CD4-positive, alpha-beta memory T cell (primary cell): ENCODE data around the gene THPO. TPM values are rescaled to one million over a fixed set of nuclear protein-coding genes. Genes with fewer than 3 reads are reported as not detected.

ENCODE experiments used
- CTCF ChIA-PET: fragments of 350-600 bp; sonication (Branson Sonifier 250); formaldehyde crosslinking; loops from one replicate; lab custom pipeline; 2021; ENCODE audit warnings: inconsistent platforms; ENCODE audit not compliant: partially characterized antibody; lab: Charles Lee
- POLR2A ChIA-PET: fragments of 350-600 bp; sonication (Branson Sonifier 250); formaldehyde crosslinking; loops from one replicate; lab custom pipeline; 2021; ENCODE audit not compliant: partially characterized antibody; lab: Charles Lee
- DNase-seq, 5 donors: peaks; one replicate each; pipeline versions ENCODE4 v3.0.0 to v3.0.0-alpha.2; 2020 to 2022; ENCODE audit warnings: mixed read lengths in 1 of 5
- H3K27ac ChIP-seq: one replicate; pipeline ENCODE4 v1.7.0; 2013; ENCODE audit warnings: low read depth, low read length
- H3K27me3 ChIP-seq: 2 replicates; pipeline ENCODE4 v1.7.0; 2013; ENCODE audit warnings: mild to moderate bottlenecking, low read length, moderate library complexity; ENCODE audit not compliant: insufficient read depth
- H3K36me3 ChIP-seq: 2 replicates; pipeline ENCODE4 v1.7.0; 2013; ENCODE audit warnings: mild to moderate bottlenecking, low read length, moderate library complexity; ENCODE audit not compliant: insufficient read depth
- H3K4me1 ChIP-seq: 2 replicates; pipeline ENCODE4 v1.7.0; 2013; ENCODE audit warnings: mild to moderate bottlenecking, low read length, moderate library complexity; ENCODE audit not compliant: insufficient read depth
- H3K4me3 ChIP-seq, 2 donors: one replicate each; pipeline ENCODE4 v1.7.0; 2013; ENCODE audit warnings: low read length in 2 of 2, mild to moderate bottlenecking in 1 of 2
- H3K9me3 ChIP-seq, 2 donors: one replicate each; pipeline ENCODE4 v1.7.0; 2013; ENCODE audit warnings: low read length in 2 of 2, control low read depth in 1 of 2; ENCODE audit not compliant: control insufficient read depth in 1 of 2
- H3K27ac Mint-ChIP-seq, 7 donors: one replicate each; pipeline ENCODE4 v1.8.0; 2020 to 2021; ENCODE audit warnings: mixed read lengths in 7 of 7, mild to moderate bottlenecking in 6 of 7, inconsistent platforms in 3 of 7, moderate library complexity in 3 of 7
- H3K27me3 Mint-ChIP-seq, 2 donors: one replicate each; pipeline ENCODE4 v1.8.0; 2020 to 2021; ENCODE audit warnings: mixed read lengths in 2 of 2
- H3K36me3 Mint-ChIP-seq, 2 donors: one replicate each; pipeline ENCODE4 v1.8.0; 2020 to 2021; ENCODE audit warnings: mixed read lengths in 2 of 2, inconsistent platforms in 1 of 2, mild to moderate bottlenecking in 1 of 2
- H3K4me1 Mint-ChIP-seq, 4 donors: one replicate each; pipeline ENCODE4 v1.8.0; 2020 to 2021; ENCODE audit warnings: mixed read lengths in 4 of 4, mild to moderate bottlenecking in 1 of 4
- H3K4me3 Mint-ChIP-seq, 8 donors: one replicate each; pipeline ENCODE4 v1.8.0; 2020 to 2021; ENCODE audit warnings: mixed read lengths in 8 of 8, mild to moderate bottlenecking in 7 of 8, moderate library complexity in 6 of 8, inconsistent platforms in 3 of 8
- H3K9me3 Mint-ChIP-seq, 8 donors: one replicate each; pipeline ENCODE4 v1.8.0; 2020 to 2021; ENCODE audit warnings: mixed read lengths in 8 of 8, mild to moderate bottlenecking in 5 of 8, inconsistent platforms in 3 of 8, moderate library complexity in 1 of 8
- intact Hi-C: fragments of 100-400 bp; cut with micrococcal nuclease; formaldehyde crosslinking; loops from one replicate; pipeline ENCODE4 v1.15.1; 2023
- polyA plus RNA-seq, 2 donors: library from polyadenylated mRNA; unstranded; fragments of 300-500 nt; fragmentation: Illumina TruSeq; gene quantifications; one replicate each; pipeline ENCODE4 v1.2.3, GENCODE V29; 2021
- total RNA-seq, 2 experiments: library from RNA; stranded (reverse); gene quantifications; one replicate each; pipeline ENCODE4 v1.2.3, GENCODE V29; 2021

THPO gene
- total RNA-seq (not detected), polyA plus RNA-seq (not detected)

DNA sequence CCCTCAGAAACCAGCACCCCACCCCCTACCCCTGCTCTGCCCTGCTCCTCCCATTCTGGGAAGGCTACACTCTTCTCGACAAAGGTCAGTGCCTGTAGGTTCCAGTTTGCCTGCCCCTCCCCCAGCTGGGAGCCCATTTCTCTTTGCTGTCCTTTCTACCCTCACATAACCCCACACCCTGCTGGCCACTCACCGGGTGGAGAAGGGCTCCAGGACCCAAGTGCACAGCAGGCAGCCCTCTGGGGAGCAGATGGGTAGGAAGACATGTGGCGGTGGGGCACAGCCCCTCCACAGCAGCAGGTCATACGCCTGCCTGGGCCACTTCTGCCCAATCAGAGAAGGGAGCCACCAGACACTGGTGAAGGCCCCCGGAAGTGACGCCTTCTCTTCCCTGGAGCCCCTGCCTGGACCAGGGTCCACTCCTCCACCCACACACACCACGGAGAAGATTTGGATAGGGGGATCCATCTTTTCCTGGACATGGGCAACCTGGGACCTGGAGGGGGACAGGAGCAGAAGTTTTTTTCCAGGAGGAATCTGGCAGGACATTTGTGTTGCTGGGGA is at the start of gene THPO:
TSS of gene THPO (minus strand) at position 326 of the 564 bp plus-strand sequence. CDS start 1,948 bp downstream, outside the sequence.
- POLR2A ChIA-PET: no interaction called here
- Mint-ChIP-seq H3K9me3 (peaks cover 0 to 2% (median 0%) of the 10 kb centered on the region in 8 donors), H3K27me3 (peaks cover 42 to 47% of the 10 kb centered on the region in 2 donors), H3K27ac (peak within 1 kb of the TSS in 1 of 7 donors; percentile 62), H3K36me3 (no peaks in the 10 kb centered on the region), H3K4me1 (peaks cover 2 to 16% (median 8%) of the 10 kb centered on the region in 4 donors), H3K4me3 (peak within 1 kb of the TSS; percentile 34 to 83 (median 72))
- peaks cover 29% of the 10 kb centered on the region for H3K27me3 ChIP-seq
- no peak within 1 kb of the TSS for H3K27ac ChIP-seq
- H3K4me1 ChIP-seq: peaks cover 14% of the 10 kb centered on the region
- intact Hi-C loops: no loop called here
- no peak for DNase-seq
- no peak within 1 kb of the TSS for H3K4me3 ChIP-seq
- no peaks in the 10 kb centered on the region for H3K9me3 ChIP-seq
- CTCF ChIA-PET: no interaction called here
- H3K36me3 ChIP-seq: no peaks in the 10 kb centered on the region

DNA sequence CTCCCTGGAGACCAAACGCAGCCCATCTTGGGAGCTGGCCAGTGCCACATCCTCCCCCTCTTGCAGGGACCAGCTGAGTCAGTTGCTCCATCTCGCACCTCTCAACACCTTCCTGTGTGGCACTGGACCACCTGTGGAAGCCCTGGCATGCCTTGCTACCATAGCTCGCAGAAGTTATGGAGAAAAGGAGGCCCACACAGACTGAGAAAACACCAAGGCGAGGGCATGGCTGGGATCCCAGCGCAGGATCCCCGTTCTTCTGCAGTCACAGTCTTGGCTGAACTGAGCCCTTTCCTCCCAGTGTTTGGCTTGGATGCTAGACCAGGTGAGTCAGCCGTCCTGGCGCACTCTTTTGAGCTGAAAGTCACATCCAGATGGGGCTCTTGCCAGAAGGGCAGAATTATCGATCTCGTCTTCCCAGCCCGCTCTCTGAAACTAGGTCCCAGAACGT is 48.7 kb upstream of the THPO start:
- Histone ChIP-seq H3K4me1 (no peaks in the 10 kb centered on the region), H3K36me3 (no peaks in the 10 kb centered on the region), H3K9me3 (no peaks in the 10 kb centered on the region), H3K27me3 (no peaks in the 10 kb centered on the region), H3K4me3 (no peak overlapping the region), H3K27ac (no peak overlapping the region)
- CTCF ChIA-PET: interaction anchor here (1.0 kb wide), 1 partner anchor 13 kb away, joined by 3 read pairs; no protein-coding TSS in a partner anchor
- Mint-ChIP-seq H3K27me3 (peaks cover 6 to 9% of the 10 kb centered on the region in 2 donors), H3K4me1 (no peaks in the 10 kb centered on the region), H3K4me3 (no peak overlapping the region), H3K27ac (no peak overlapping the region), H3K9me3 (peaks cover 0 to 2% (median 0%) of the 10 kb centered on the region in 8 donors), H3K36me3 (no peaks in the 10 kb centered on the region)
- POLR2A ChIA-PET: no interaction called here
- no peak for DNase-seq
- intact Hi-C loops: no loop called here

DNA sequence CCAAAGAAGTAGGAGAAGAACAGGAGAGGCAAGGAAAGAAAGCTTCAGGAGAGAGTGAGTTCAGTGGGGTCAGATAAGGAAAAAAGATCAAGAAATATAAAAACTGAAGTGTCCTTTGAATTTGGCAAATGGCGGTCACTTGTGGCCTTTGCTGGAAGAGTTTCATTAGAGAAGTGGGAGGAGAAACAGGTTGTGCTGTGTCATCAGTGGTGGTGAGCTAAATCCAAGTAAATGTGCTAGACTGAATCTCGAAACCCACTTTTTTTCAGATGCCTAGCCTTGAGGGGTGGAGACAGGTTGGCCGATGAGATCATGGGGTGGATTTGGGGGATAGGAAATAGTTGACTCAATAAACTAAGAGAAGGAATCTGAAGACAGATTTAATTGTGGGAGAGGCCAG is 45.6 kb upstream of the THPO start:
- intact Hi-C loops: no loop called here
- POLR2A ChIA-PET: no interaction called here
- H3K4me1 ChIP-seq: no peaks in the 10 kb centered on the region
- H3K9me3 Mint-ChIP-seq: no peaks in the 10 kb centered on the region
- H3K36me3 ChIP-seq: no peaks in the 10 kb centered on the region
- no peak for DNase-seq
- H3K27me3 ChIP-seq: no peaks in the 10 kb centered on the region
- H3K4me3 ChIP-seq: no peak overlapping the region
- no peaks in the 10 kb centered on the region for H3K9me3 ChIP-seq
- CTCF ChIA-PET: interaction anchor here (1.0 to 2.1 kb wide), 7 partner anchors 10 to 118 kb away, joined by 3 to 5 read pairs (median 3); no protein-coding TSS in a partner anchor
- H3K4me3 Mint-ChIP-seq: no peak overlapping the region
- H3K4me1 Mint-ChIP-seq: no peaks in the 10 kb centered on the region
- no peaks in the 10 kb centered on the region for H3K36me3 Mint-ChIP-seq
- H3K27ac Mint-ChIP-seq: no peak overlapping the region
- H3K27me3 Mint-ChIP-seq: peaks cover 5 to 6% of the 10 kb centered on the region in 2 donors
- H3K27ac ChIP-seq: no peak overlapping the region

DNA sequence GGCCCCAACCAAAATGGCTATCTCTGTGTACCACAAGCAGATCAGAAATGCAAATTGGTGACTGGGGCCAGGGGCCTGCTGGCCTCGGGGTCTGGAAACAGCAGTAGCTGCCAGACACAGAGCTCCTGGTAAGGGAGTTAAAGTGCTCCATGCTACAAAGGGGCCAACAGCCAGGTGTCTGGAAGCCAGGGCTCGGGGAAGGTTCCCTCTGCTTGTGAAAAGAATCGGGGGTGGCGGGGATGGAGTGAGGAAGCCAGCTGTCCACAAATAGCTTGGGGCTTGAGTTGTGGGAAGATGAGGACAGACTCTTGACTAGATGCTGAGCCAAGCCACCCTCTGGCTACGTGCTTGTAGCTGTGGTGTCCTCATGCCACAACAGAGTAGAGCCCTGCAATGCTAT is 41.2 kb upstream of the THPO start:
- H3K27me3 Mint-ChIP-seq: peaks cover 2 to 4% of the 10 kb centered on the region in 2 donors
- ChIA-PET CTCF (interaction anchor here (1.0 to 5.8 kb wide), 9 partner anchors 9 to 124 kb away, joined by 3 to 47 read pairs (median 5); no protein-coding TSS in a partner anchor), POLR2A (no interaction called here)
- peaks cover 0 to 2% (median 0%) of the 10 kb centered on the region in 4 donors for H3K4me1 Mint-ChIP-seq
- H3K4me1 ChIP-seq: no peaks in the 10 kb centered on the region
- no peak for DNase-seq
- H3K27me3 ChIP-seq: no peaks in the 10 kb centered on the region
- no peaks in the 10 kb centered on the region for H3K9me3 Mint-ChIP-seq
- H3K9me3 ChIP-seq: no peaks in the 10 kb centered on the region
- H3K4me3 Mint-ChIP-seq: no peak overlapping the region
- H3K4me3 ChIP-seq: no peak overlapping the region
- H3K36me3 ChIP-seq: no peaks in the 10 kb centered on the region
- peak overlapping the region in 1 of 7 donors; percentile 45 for H3K27ac Mint-ChIP-seq
- no peaks in the 10 kb centered on the region for H3K36me3 Mint-ChIP-seq
- intact Hi-C loops: loop anchor here (5.0 kb wide), 1 partner anchor 57 kb away; the partner anchor contains the start of genes CLCN2 and POLR2H
- H3K27ac ChIP-seq: no peak overlapping the region

DNA sequence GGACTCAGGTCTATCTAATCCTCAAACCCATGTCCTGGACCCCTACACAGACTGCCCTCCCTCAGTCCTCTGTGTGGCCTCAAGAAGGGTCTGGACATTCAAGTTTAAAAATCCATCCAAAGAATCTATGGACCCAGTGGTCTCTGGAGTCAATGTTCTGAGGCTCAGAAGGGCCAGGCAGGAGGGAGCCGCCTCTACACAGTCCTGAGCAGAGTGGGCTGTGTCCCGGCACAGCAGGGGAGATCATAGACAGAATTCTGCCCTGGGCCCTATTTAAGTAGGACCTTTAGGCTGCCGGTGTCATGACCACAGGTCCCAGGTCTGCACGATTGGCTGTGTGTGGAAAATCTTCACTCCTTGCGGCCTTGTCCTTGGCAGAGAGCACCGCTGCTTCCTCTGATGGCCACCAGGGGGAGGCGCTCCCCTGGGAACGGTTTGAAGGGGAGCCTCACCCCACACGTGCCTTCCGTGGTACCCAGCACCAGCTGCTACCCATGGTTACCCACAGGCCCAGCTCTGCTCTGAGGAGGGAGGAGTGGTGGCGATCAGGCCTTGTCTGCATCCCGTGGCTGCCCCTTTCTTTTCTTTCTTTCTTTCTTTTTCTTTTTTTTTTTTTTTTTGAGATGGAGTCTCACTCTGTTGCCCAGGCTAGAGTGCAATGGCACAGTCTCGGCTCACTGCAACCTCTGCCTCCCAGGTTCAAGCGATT is 39.8 kb upstream of the THPO start:
- H3K4me1 Mint-ChIP-seq: peaks cover 0 to 2% (median 0%) of the 10 kb centered on the region in 4 donors
- ChIA-PET POLR2A (no interaction called here), CTCF (interaction anchor here (0.5 to 5.8 kb wide), 18 partner anchors 11 to 361 kb away, joined by 3 to 47 read pairs (median 4); partner anchors contain the start of gene EPHB3)
- no peaks in the 10 kb centered on the region for H3K36me3 Mint-ChIP-seq
- no peaks in the 10 kb centered on the region for H3K9me3 Mint-ChIP-seq
- intact Hi-C loops: loop anchor here (1.0 to 5.0 kb wide), 4 partner anchors 47 to 127 kb away; partner anchors contain the start of genes CLCN2 and POLR2H
- H3K27ac Mint-ChIP-seq: no peak overlapping the region
- H3K36me3 ChIP-seq: no peaks in the 10 kb centered on the region
- H3K4me1 ChIP-seq: no peaks in the 10 kb centered on the region
- peaks cover 0 to under 1% of the 10 kb centered on the region in 2 donors for H3K27me3 Mint-ChIP-seq
- DNase-seq: peak; percentile 60 to 67 (median 61)
- no peaks in the 10 kb centered on the region for H3K27me3 ChIP-seq
- peak overlapping the region in 1 of 8 donors; percentile 20 for H3K4me3 Mint-ChIP-seq
- no peak overlapping the region for H3K27ac ChIP-seq
- no peak overlapping the region for H3K4me3 ChIP-seq
- no peaks in the 10 kb centered on the region for H3K9me3 ChIP-seq

DNA sequence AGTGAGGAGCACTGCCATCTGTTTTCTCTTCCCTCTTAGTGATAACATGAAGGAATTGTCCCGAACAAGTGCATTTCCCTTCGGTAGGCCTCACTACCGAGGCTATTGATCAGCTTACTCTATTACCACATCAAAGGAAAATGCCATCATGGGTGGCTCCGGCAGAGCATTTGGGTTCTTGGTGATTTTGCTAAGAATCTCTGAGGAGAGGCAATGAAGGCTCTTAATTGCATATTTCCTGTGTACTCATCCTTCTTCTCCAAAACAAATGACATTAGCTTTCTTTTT is 37.1 kb upstream of the THPO start:
- peaks cover 0 to 8% of the 10 kb centered on the region in 2 donors for H3K27me3 Mint-ChIP-seq
- no peak overlapping the region for H3K27ac Mint-ChIP-seq
- POLR2A ChIA-PET: no interaction called here
- Histone ChIP-seq H3K27ac (no peak overlapping the region), H3K36me3 (no peaks in the 10 kb centered on the region), H3K9me3 (no peaks in the 10 kb centered on the region), H3K27me3 (no peaks in the 10 kb centered on the region), H3K4me3 (no peak overlapping the region), H3K4me1 (no peaks in the 10 kb centered on the region)
- no peaks in the 10 kb centered on the region for H3K36me3 Mint-ChIP-seq
- H3K4me1 Mint-ChIP-seq: peaks cover 0 to 2% (median 0%) of the 10 kb centered on the region in 4 donors
- CTCF ChIA-PET: interaction anchor here (0.7 to 5.8 kb wide), 6 partner anchors 14 to 235 kb away, joined by 3 to 47 read pairs (median 3); no protein-coding TSS in a partner anchor
- no peak overlapping the region for H3K4me3 Mint-ChIP-seq
- no peak for DNase-seq
- no peaks in the 10 kb centered on the region for H3K9me3 Mint-ChIP-seq
- intact Hi-C loops: loop anchor here (5.0 kb wide), 1 partner anchor 53 kb away; the partner anchor contains the start of genes CLCN2 and POLR2H
